GM12892 (cell line): Measurements from ENCODE around the gene MRPL39.
A peak's percentile ranks its signal among the peaks of the same experiment; 100 is the strongest.

Experiments used
- DNase-seq: peaks from one replicate; pipeline ENCODE4 v3.0.0; 2011; ENCODE audit not compliant: insufficient read length
- FAIRE-seq: peaks from 2 replicates; lab custom pipeline; 2011; peaks lifted over from hg19 to GRCh38; lab: Jason Lieb, UNC
- POLR2A ChIP-seq: IDR thresholded peaks from 2 replicates; pipeline ENCODE4 v1.6.1; 2011; ENCODE audit warnings: low read depth, low read length, control low read depth
- POLR2AphosphoS5 ChIP-seq: IDR thresholded peaks from 2 replicates; pipeline ENCODE4 v1.6.1; 2011; ENCODE audit warnings: low read depth, low read length, control low read depth
- TAF1 ChIP-seq: IDR thresholded peaks from 2 replicates; pipeline ENCODE4 v1.6.1; 2011; ENCODE audit warnings: low read depth, mild to moderate bottlenecking, control low read depth, low read length, borderline replicate concordance

MRPL39 gene

GRCh38 chr21:25565272-25566211 is 41.7 kb downstream of the MRPL39 start:
- TF ChIP-seq POLR2AphosphoS5 (peak; percentile 98), TAF1 (no peak), POLR2A (peak; percentile 94)
- FAIRE-seq (peak; percentile 92), DNase-seq (no peak)

GRCh38 chr21:25564349-25564948 is 42.8 kb downstream of the MRPL39 start:
- TF ChIP-seq TAF1 (no peak), POLR2AphosphoS5 (peak; percentile 84), POLR2A (peak; percentile 84)
- FAIRE-seq, result peak; percentile 90
- no peak for DNase-seq

- TF ChIP-seq POLR2A (peak; percentile 83), POLR2AphosphoS5 (peak; percentile 88), TAF1 (0 out of 2 replicates have a peak, but pooled peaks have one; percentile 9)
- FAIRE-seq (peak; percentile 87), DNase-seq (no peak)
Measured at GRCh38 chr21:25563361-25564116, 43.7 kb downstream of the MRPL39 start.

GRCh38 chr21:25562660-25563059 is 44.6 kb downstream of the MRPL39 start:
- FAIRE-seq (peak; percentile 30), DNase-seq (no peak)
- TF ChIP-seq POLR2AphosphoS5, result no peak
- TF ChIP-seq TAF1, result no peak
- TF ChIP-seq POLR2A, result no peak; the same call in 1 of the 2 replicates

- DNase-seq, result peak; percentile 42
- peak; percentile 96 for FAIRE-seq
- peak; percentile 97 for TF ChIP-seq POLR2A
- TF ChIP-seq TAF1, result peak; percentile 82
- TF ChIP-seq POLR2AphosphoS5, result peak; percentile 99
Measured at GRCh38 chr21:25561668-25562641, 45.3 kb downstream of the MRPL39 start.

- DNase-seq (no peak), FAIRE-seq (no peak)
- TF ChIP-seq TAF1 (no peak), POLR2AphosphoS5 (0 out of 2 replicates have a peak, but pooled peaks have one; percentile 16)
Measured at GRCh38 chr21:25560891-25561290, 46.4 kb downstream of the MRPL39 start.

GRCh38 chr21:25560271-25560685 is 47.0 kb downstream of the MRPL39 start:
- FAIRE-seq, result no peak
- TF ChIP-seq POLR2A (peak; percentile 70), POLR2AphosphoS5 (peak; percentile 70; the same call in 1 of the 2 replicates), TAF1 (no peak)
- DNase-seq, result no peak

GRCh38 chr21:25559746-25560145 is 47.5 kb downstream of the MRPL39 start:
- FAIRE-seq, result peak; percentile 67
- no peak for DNase-seq
- TF ChIP-seq TAF1 (no peak), POLR2A (no peak), POLR2AphosphoS5 (no peak)

- no peak for FAIRE-seq
- TF ChIP-seq TAF1 (no peak), POLR2A (no peak), POLR2AphosphoS5 (no peak)
- DNase-seq, result no peak
Measured at GRCh38 chr21:25558123-25558522, 49.2 kb downstream of the MRPL39 start.

- no peak for DNase-seq
Measured at GRCh38 chr21:25557180-25557579, 50.1 kb downstream of the MRPL39 start.

GRCh38 chr21:25556091-25556490 is 51.2 kb downstream of the MRPL39 start:
- no peak for DNase-seq
- TF ChIP-seq POLR2AphosphoS5 (no peak), POLR2A (no peak), TAF1 (no peak)
- FAIRE-seq, result no peak

More at GRCh38 chr21:25557180-25557579, 50.1 kb downstream of the MRPL39 start:
- TF ChIP-seq POLR2A (no peak), POLR2AphosphoS5 (no peak), TAF1 (no peak)
- FAIRE-seq, result no peak
